Stimulated activated CD4-positive, alpha-beta T cell treated with anti-CD3 and anti-CD28 coated beads, Interleukin-1b, Interleukin-23, amount 100 ng/mL, for 1 hour (primary cell): ENCODE results near the gene SIK2.
"Not testable (repeated sequence)": the region's sequence is repeated elsewhere in the genome, so short reads cannot be mapped to it uniquely, and the experiment has no call there.

Source experiments
- DNase-seq, 2 donors: peaks; one replicate each; pipeline ENCODE4 v3.0.0-alpha.2; 2020; ENCODE audit warnings: low read depth in 2 of 2

SIK2 gene

GRCh38 chr11:111759778-111760407 lies 157.6 kb downstream of the SIK2 start:
- no peak for DNase-seq

- DNase-seq = no peak
Measured at GRCh38 chr11:111761036-111761435, 158.8 kb downstream of the SIK2 start.

GRCh38 chr11:111762526-111762925 lies 160.3 kb downstream of the SIK2 start:
- no peak for DNase-seq

GRCh38 chr11:111762981-111763643 lies 160.9 kb downstream of the SIK2 start:
- no peak for DNase-seq

GRCh38 chr11:111764621-111765020 lies 162.4 kb downstream of the SIK2 start:
- DNase-seq = no peak

- no peak for DNase-seq
Measured at GRCh38 chr11:111765320-111765983, 163.2 kb downstream of the SIK2 start.

- DNase-seq = peak; percentile 28 to 52
Measured at GRCh38 chr11:111765984-111766833, 164.0 kb downstream of the SIK2 start, which contains the start of gene PPP2R1B. Gene PPP2R1B (minus strand): TSS chr11:111766389. CDS start chr11:111766361, 28 bp downstream.

GRCh38 chr11:111766834-111767142 lies 164.5 kb downstream of the SIK2 start:
- DNase-seq = no peak

GRCh38 chr11:111770581-111771134 lies 168.4 kb downstream of the SIK2 start:
- no peak for DNase-seq

GRCh38 chr11:111771205-111771604 lies 169.0 kb downstream of the SIK2 start:
- DNase-seq = not testable (repeated sequence)

GRCh38 chr11:111772535-111772934 lies 170.3 kb downstream of the SIK2 start:
- no peak for DNase-seq

- DNase-seq = no peak
Measured at GRCh38 chr11:111774955-111775710, 172.9 kb downstream of the SIK2 start.

GRCh38 chr11:111776398-111777093 lies 174.3 kb downstream of the SIK2 start:
- no peak for DNase-seq

- DNase-seq = no peak
Measured at GRCh38 chr11:111777094-111778046, 175.1 kb downstream of the SIK2 start.

GRCh38 chr11:111778047-111778558 lies 175.9 kb downstream of the SIK2 start:
- DNase-seq = no peak

- DNase-seq = no peak
Measured at GRCh38 chr11:111779118-111779517, 176.9 kb downstream of the SIK2 start.
